SK-N-SH (cell line): ENCODE data around the gene SLC12A7. TPM values are rescaled to one million over a fixed set of nuclear protein-coding genes. Genes with fewer than 3 reads are reported as not detected.
A peak's percentile ranks its signal among the peaks of the same experiment; 100 is the strongest.

ENCODE experiments used
- CTCF ChIA-PET: fragments of 300-600, 350-600 bp; formaldehyde crosslinking; extraction: SDS; loops from one replicate; lab custom pipeline; 2021; lab: Yijun Ruan, JAX
- POLR2A ChIA-PET: fragments of 350-600 bp; sonication (Branson Sonifier 250); formaldehyde crosslinking; extraction: SDS; loops from one replicate; lab custom pipeline; 2020; ENCODE audit warnings: antibody characterized with exemption, inconsistent platforms; lab: Yijun Ruan, JAX
- DNase-seq: peaks from one replicate; pipeline ENCODE4 v3.0.0; 2012
- H2AFZ ChIP-seq: fragments of 200-600 bp; sonication (generic); 2 replicates; pipeline ENCODE4 v1.8.1; 2016; ENCODE audit warnings: antibody characterized with exemption, mild to moderate bottlenecking, low read depth
- H3F3A ChIP-seq: fragments of 200-600 bp; sonication (generic); replicated peaks from 2 replicates; pipeline ENCODE3; 2016; ENCODE audit warnings: antibody characterized with exemption, mild to moderate bottlenecking; ENCODE audit not compliant: insufficient read depth
- H3K27ac ChIP-seq, 2 experiments: fragments of 200-500 bp in 1 of 2; fragments of 200-600 bp in 1 of 2; sonication (Bioruptor generic) in 1 of 2; sonication (generic), shearing (Covaris generic) in 1 of 2; 2 replicates each; pipeline versions ENCODE4 v1.5.1 to v1.6.1; 2014 to 2016; ENCODE audit warnings: low read depth in 2 of 2, inconsistent platforms in 1 of 2, low read length in 1 of 2, mild to moderate bottlenecking in 1 of 2, mixed read lengths in 1 of 2
- H3K27me3 ChIP-seq: fragments of 200-600 bp; sonication (generic), shearing (Covaris generic); 2 replicates; pipeline ENCODE4 v1.6.1; 2016; ENCODE audit warnings: mixed run types; ENCODE audit not compliant: insufficient read depth
- H3K36me3 ChIP-seq, 2 experiments: fragments of 200-500 bp in 1 of 2; fragments of 200-600 bp in 1 of 2; sonication (Bioruptor generic) in 1 of 2; sonication (generic) in 1 of 2; replicated peaks in 1 of 2; 2 replicates each; pipeline versions ENCODE3 to v1.5.1; 2014 to 2016; ENCODE audit warnings: low read length in 1 of 2, mild to moderate bottlenecking in 1 of 2; ENCODE audit not compliant: insufficient read depth in 2 of 2, control insufficient read depth in 1 of 2
- H3K4me1 ChIP-seq, 2 experiments: fragments of 200-500 bp in 1 of 2; fragments of 200-600 bp in 1 of 2; sonication (Bioruptor generic) in 1 of 2; sonication (generic), shearing (Covaris generic) in 1 of 2; 2 replicates each; pipeline versions ENCODE4 v1.5.1 to v1.6.1; 2014 to 2016; ENCODE audit warnings: low read depth in 1 of 2, low read length in 1 of 2, mixed run types in 1 of 2; ENCODE audit not compliant: insufficient read depth in 2 of 2, control insufficient read depth in 1 of 2
- H3K4me2 ChIP-seq: fragments of 200-600 bp; sonication (generic), shearing (Covaris generic); 2 replicates; pipeline ENCODE4 v1.6.1; 2017; ENCODE audit warnings: mixed run types
- H3K4me3 ChIP-seq, 2 experiments: fragments of 200-500 bp in 1 of 2; fragments of 200-600 bp in 1 of 2; sonication (Bioruptor generic) in 1 of 2; sonication (generic), shearing (Covaris generic) in 1 of 2; 2 replicates each; pipeline versions ENCODE4 v1.5.1 to v1.8.1; 2014 to 2016; ENCODE audit warnings: low read depth in 2 of 2, inconsistent platforms in 1 of 2, low read length in 1 of 2, mild to moderate bottlenecking in 1 of 2, mixed read lengths in 1 of 2, moderate library complexity in 1 of 2
- H3K79me2 ChIP-seq: fragments of 200-600 bp; sonication (generic); 2 replicates; pipeline ENCODE4 v1.8.1; 2017; ENCODE audit warnings: mild to moderate bottlenecking; ENCODE audit not compliant: insufficient read depth
- H3K9ac ChIP-seq: fragments of 200-600 bp; sonication (generic); 2 replicates; pipeline ENCODE4 v1.6.1; 2017; ENCODE audit warnings: mixed run types
- H3K9me2 ChIP-seq: fragments of 200-600 bp; sonication (generic); 2 replicates; pipeline ENCODE4 v1.6.1; 2017; ENCODE audit warnings: mixed run types
- H3K9me3 ChIP-seq: fragments of 200-600 bp; sonication (generic); 2 replicates; pipeline ENCODE4 v1.6.1; 2017; ENCODE audit warnings: mixed run types, mild to moderate bottlenecking, moderate library complexity
- H4K20me1 ChIP-seq: fragments of 200-600 bp; sonication (generic); 2 replicates; pipeline ENCODE4 v1.6.1; 2017; ENCODE audit warnings: mild to moderate bottlenecking, mixed run types; ENCODE audit not compliant: insufficient read depth
- CHD2 ChIP-seq: fragments of 150-350 bp; IDR thresholded peaks from 2 replicates; pipeline ENCODE4 v1.6.1; 2018; ENCODE audit warnings: low read length; ENCODE audit not compliant: partially characterized antibody
- EP300 ChIP-seq, 2 experiments: IDR thresholded peaks; 2 replicates each; pipeline versions ENCODE4 v1.4.0 to v1.6.1; 2012; ENCODE audit warnings: borderline replicate concordance in 1 of 2, low read depth in 1 of 2, low read length in 1 of 2
- FOXJ3 ChIP-seq: sonication (generic); formaldehyde crosslinking; IDR thresholded peaks from 2 replicates; pipeline ENCODE4 v1.5.1; 2020; ENCODE audit warnings: mild to moderate bottlenecking, missing genetic modification reagents
- FOXM1 ChIP-seq: IDR thresholded peaks from 2 replicates; pipeline ENCODE4 v1.4.0; 2012; ENCODE audit warnings: low read depth, mild to moderate bottlenecking
- GABPA ChIP-seq: IDR thresholded peaks from 2 replicates; pipeline ENCODE4 v1.4.0; 2012; ENCODE audit warnings: low read depth, mild to moderate bottlenecking
- GATA2 ChIP-seq: sonication (generic); formaldehyde crosslinking; IDR thresholded peaks from 2 replicates; pipeline ENCODE4 v1.5.0; 2020; ENCODE audit warnings: mild to moderate bottlenecking, missing genetic modification reagents
- MAX ChIP-seq: IDR thresholded peaks from 2 replicates; pipeline ENCODE4 v1.4.0; 2012; ENCODE audit warnings: low read depth
- POLR2AphosphoS5 ChIP-seq: IDR thresholded peaks from 2 replicates; pipeline ENCODE4 v1.6.1; 2012; ENCODE audit warnings: low read depth, low read length
- RFX5 ChIP-seq: IDR thresholded peaks from 2 replicates; pipeline ENCODE4 v1.6.1; 2012; ENCODE audit warnings: mild to moderate bottlenecking, improper control_type of control experiment, low read length
- RXRA ChIP-seq: IDR thresholded peaks from 2 replicates; pipeline ENCODE4 v1.4.0; 2012; ENCODE audit warnings: low read depth, mild to moderate bottlenecking, borderline replicate concordance
- SIN3A ChIP-seq: IDR thresholded peaks from 2 replicates; pipeline ENCODE4 v1.6.1; 2012; ENCODE audit warnings: low read depth, mild to moderate bottlenecking, low read length, moderate library complexity, borderline replicate concordance
- SMC3 ChIP-seq: IDR thresholded peaks from 2 replicates; pipeline ENCODE4 v1.6.1; 2012; ENCODE audit warnings: low read depth, low read length, improper control_type of control experiment
- TAF1 ChIP-seq: IDR thresholded peaks from 2 replicates; pipeline ENCODE4 v1.6.1; 2012; ENCODE audit warnings: low read depth, mild to moderate bottlenecking, low read length, moderate library complexity, borderline replicate concordance
- TEAD4 ChIP-seq: IDR thresholded peaks from 2 replicates; pipeline ENCODE4 v1.4.0; 2012; ENCODE audit warnings: mild to moderate bottlenecking, borderline replicate concordance; ENCODE audit not compliant: insufficient read depth
- USF1 ChIP-seq: IDR thresholded peaks from 2 replicates; pipeline ENCODE4 v1.4.0; 2012; ENCODE audit warnings: low read depth, borderline replicate concordance
- ZBTB33 ChIP-seq: IDR thresholded peaks from 2 replicates; pipeline ENCODE4 v1.4.0; 2012; ENCODE audit warnings: low read depth, borderline replicate concordance
- WGBS: methylation state at CpG from one replicate; pipeline ENCODE4 v1.1.6; 2017; ENCODE audit warnings: low lambda C conversion rate; 5-methylcytosine and 5-hydroxymethylcytosine counted together
- polyA plus RNA-seq, 3 experiments: library from polyadenylated mRNA; depleted of rRNA; stranded (reverse); fragments of >200 nt; gene quantifications; 2 replicates each; pipeline ENCODE4 v1.2.3, GENCODE V29; 2012
- TF ChIP-seq, protein P1 (sequence below): fragments of 200-600 bp; sonication (generic); IDR thresholded peaks from 2 replicates; pipeline ENCODE4 v1.6.1; 2017; ENCODE audit warnings: antibody characterized with exemption, mild to moderate bottlenecking, moderate library complexity

SLC12A7 gene
- polyA plus RNA-seq, 1 of the 3 experiments (the other 2 are of a cell fraction): 2.6 TPM

DNA sequence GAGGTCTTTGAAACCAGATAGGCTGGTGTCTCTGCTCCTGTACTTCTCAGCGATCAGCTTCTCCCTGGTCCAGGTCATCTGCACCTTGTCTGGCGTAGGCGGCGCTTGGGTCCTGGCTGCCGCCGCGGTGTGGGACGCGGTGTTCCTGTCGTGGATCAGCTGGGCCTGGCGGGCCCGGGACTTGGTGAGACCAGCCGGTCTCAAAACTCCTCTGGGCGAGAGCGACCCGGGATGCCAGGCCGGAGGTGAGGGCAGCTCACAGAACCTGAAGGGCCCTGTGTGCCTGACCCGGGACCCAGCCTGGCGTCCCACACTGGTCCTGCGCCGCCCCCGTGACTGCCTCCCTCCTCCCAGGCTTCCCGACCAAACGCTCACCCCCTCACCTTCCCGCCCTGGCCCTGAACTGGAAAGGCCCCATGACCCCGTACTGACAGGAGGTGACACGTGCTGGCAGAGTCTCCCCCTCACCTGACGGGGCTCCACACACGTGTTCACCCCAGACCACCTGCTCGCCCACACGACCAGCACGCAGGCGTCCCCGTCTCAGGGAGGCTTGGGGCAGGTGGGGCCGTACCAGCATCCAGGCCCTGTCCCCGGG lies 54.3 kb downstream of the SLC12A7 start:
- ChIA-PET CTCF (interaction anchor here (1.1 to 1.4 kb wide), 2 partner anchors 110 to 112 kb away, joined by 3 to 4 read pairs; no protein-coding TSS in a partner anchor), POLR2A (no interaction called here)
- Histone ChIP-seq H3F3A (no peaks in the 10 kb centered on the region), H3K27me3 (no peaks in the 10 kb centered on the region), H3K4me3 (no peak overlapping the region), H3K36me3 (no peaks in the 10 kb centered on the region), H3K9me2 (no peaks in the 10 kb centered on the region), H3K27ac (no peak overlapping the region), H3K9me3 (no peaks in the 10 kb centered on the region), H4K20me1 (no peaks in the 10 kb centered on the region), H3K9ac (no peak overlapping the region), H3K4me1 (no peaks in the 10 kb centered on the region), H2AFZ (no peak overlapping the region), H3K79me2 (no peaks in the 10 kb centered on the region), H3K4me2 (no peak overlapping the region)
- peak; percentile 29 for DNase-seq
- TF ChIP-seq RFX5: no peak
- no peak for TF ChIP-seq FOXJ3 (CRISPR knock-in tag)
- no peak for TF ChIP-seq TAF1
- no peak for TF ChIP-seq SMC3
- TF ChIP-seq GABPA: no peak
- TF ChIP-seq MAX: no peak
- no peak for TF ChIP-seq GATA2 (CRISPR knock-in tag)
- no peak for TF ChIP-seq POLR2AphosphoS5
- TF ChIP-seq, protein P1, sequence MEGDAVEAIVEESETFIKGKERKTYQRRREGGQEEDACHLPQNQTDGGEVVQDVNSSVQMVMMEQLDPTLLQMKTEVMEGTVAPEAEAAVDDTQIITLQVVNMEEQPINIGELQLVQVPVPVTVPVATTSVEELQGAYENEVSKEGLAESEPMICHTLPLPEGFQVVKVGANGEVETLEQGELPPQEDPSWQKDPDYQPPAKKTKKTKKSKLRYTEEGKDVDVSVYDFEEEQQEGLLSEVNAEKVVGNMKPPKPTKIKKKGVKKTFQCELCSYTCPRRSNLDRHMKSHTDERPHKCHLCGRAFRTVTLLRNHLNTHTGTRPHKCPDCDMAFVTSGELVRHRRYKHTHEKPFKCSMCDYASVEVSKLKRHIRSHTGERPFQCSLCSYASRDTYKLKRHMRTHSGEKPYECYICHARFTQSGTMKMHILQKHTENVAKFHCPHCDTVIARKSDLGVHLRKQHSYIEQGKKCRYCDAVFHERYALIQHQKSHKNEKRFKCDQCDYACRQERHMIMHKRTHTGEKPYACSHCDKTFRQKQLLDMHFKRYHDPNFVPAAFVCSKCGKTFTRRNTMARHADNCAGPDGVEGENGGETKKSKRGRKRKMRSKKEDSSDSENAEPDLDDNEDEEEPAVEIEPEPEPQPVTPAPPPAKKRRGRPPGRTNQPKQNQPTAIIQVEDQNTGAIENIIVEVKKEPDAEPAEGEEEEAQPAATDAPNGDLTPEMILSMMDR: no peak
- TF ChIP-seq FOXM1: no peak
- TF ChIP-seq EP300 (IDR thresholded peaks at IDR 0.05; ENCODE audit: borderline replicate concordance in 1 of 2, low read depth in 1 of 2, low read length in 1 of 2): no peak
- TF ChIP-seq RXRA: no peak
- TF ChIP-seq ZBTB33: no peak
- no peak for TF ChIP-seq TEAD4
- no peak for TF ChIP-seq USF1
- no peak for TF ChIP-seq CHD2
- TF ChIP-seq SIN3A: no peak
- WGBS: 70% methylated on average over 10 of the region's 36 CpGs
